ENCODE measurements around the gene TMEM184C. TPM values are rescaled to one million over a fixed set of nuclear protein-coding genes. Genes with fewer than 3 reads are reported as not detected.

The TMEM184C gene
- 10 to 100 TPM; 19.0 to 25.3 (median 21.3) TPM for total RNA-seq
- long read RNA-seq, full-length matches to known transcripts, result 2 of 2 reads
- long read RNA-seq, partial matches to known transcripts, result 0 of 2 reads
- long read RNA-seq, other reads (novel, unspliced or antisense), result 0 of 2 reads

- intact Hi-C loops (cut with DNase I), result no loop called here
- peak; percentile 97 to 99 (median 99) for DNase-seq
- no peaks in the 10 kb centered on the region for H3K9me3 ChIP-seq
- peak within 1 kb of the TSS; percentile 75 to 86 (median 77) for H3K4me3 ChIP-seq
- ATAC-seq, result peak; percentile 99 to 100 (median 100)
- peaks cover 0 to 26% (median 5%) of the 10 kb centered on the region in 4 donors for H3K4me1 ChIP-seq
- H3K27ac ChIP-seq, result peak within 1 kb of the TSS; percentile 51 to 82 (median 66)
- H3K27me3 ChIP-seq, result no peaks in the 10 kb centered on the region
- 0% methylated on average over 23 of the region's 37 CpGs for WGBS (ENCODE audit: insufficient coverage, low coverage, low lambda C conversion rate, missing lambda C conversion rate)
- no peaks in the 10 kb centered on the region for H3K36me3 ChIP-seq
- TF ChIP-seq, protein P1, sequence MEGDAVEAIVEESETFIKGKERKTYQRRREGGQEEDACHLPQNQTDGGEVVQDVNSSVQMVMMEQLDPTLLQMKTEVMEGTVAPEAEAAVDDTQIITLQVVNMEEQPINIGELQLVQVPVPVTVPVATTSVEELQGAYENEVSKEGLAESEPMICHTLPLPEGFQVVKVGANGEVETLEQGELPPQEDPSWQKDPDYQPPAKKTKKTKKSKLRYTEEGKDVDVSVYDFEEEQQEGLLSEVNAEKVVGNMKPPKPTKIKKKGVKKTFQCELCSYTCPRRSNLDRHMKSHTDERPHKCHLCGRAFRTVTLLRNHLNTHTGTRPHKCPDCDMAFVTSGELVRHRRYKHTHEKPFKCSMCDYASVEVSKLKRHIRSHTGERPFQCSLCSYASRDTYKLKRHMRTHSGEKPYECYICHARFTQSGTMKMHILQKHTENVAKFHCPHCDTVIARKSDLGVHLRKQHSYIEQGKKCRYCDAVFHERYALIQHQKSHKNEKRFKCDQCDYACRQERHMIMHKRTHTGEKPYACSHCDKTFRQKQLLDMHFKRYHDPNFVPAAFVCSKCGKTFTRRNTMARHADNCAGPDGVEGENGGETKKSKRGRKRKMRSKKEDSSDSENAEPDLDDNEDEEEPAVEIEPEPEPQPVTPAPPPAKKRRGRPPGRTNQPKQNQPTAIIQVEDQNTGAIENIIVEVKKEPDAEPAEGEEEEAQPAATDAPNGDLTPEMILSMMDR (IDR thresholded peaks at IDR 0.05), result peak in 1 of 4 donors; percentile 7
- peak; percentile 72 for TF ChIP-seq POLR2A (IDR thresholded peaks at IDR 0.05)
Measured at GRCh38 chr4:147617173-147617840, at the start of gene TMEM184C. TSS of gene TMEM184C (plus strand) at chr4:147617397. CDS start at chr4:147617957, 560 bp downstream.

DNA sequence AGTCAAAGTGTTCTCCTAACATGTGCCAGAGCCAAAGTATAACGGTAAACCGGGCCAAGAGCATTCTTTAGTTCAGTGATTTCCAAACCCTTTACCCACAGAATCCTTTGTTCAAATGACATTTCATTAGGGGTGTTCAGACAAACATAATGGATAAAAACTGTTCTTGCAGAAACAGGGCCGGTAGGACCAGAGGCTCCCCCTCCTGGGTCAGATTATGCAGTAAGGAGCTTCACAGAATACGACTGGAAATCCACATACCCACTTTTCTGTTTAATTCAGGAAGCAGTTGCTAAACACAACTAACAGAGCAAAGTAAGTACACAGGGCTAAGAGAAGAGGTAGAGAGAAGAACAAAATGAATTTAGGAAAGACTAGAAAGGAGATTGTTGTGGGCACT lies 46.6 kb upstream of the TMEM184C start:
- H3K36me3 ChIP-seq, result no peaks in the 10 kb centered on the region
- no peak for TF ChIP-seq POLR2A (IDR thresholded peaks at IDR 0.05)
- TF ChIP-seq, protein P1 (IDR thresholded peaks at IDR 0.05), result no peak
- WGBS (ENCODE audit: insufficient coverage, low coverage, low lambda C conversion rate, missing lambda C conversion rate), result 44% methylated on average over 4 of the region's 4 CpGs
- no peaks in the 10 kb centered on the region for H3K4me1 ChIP-seq
- H3K4me3 ChIP-seq, result no peak overlapping the region
- DNase-seq (no peak), ATAC-seq (no peak)
- no peak overlapping the region for H3K27ac ChIP-seq
- H3K27me3 ChIP-seq, result no peaks in the 10 kb centered on the region
- no peaks in the 10 kb centered on the region for H3K9me3 ChIP-seq
- intact Hi-C loops (cut with DNase I), result no loop called here

GRCh38 chr4:147571036-147571770 lies 46.0 kb upstream of the TMEM184C start:
- no peak for TF ChIP-seq POLR2A (IDR thresholded peaks at IDR 0.05)
- TF ChIP-seq, protein P1 (IDR thresholded peaks at IDR 0.05), result no peak
- intact Hi-C loops (cut with DNase I), result no loop called here
- ATAC-seq, result no peak
- DNase-seq, result no peak
- H3K27ac ChIP-seq, result no peak overlapping the region
- 53% methylated on average over 5 of the region's 5 CpGs for WGBS (ENCODE audit: insufficient coverage, low coverage, low lambda C conversion rate, missing lambda C conversion rate)
- no peak overlapping the region for H3K4me3 ChIP-seq
- no peaks in the 10 kb centered on the region for H3K36me3 ChIP-seq
- H3K27me3 ChIP-seq, result no peaks in the 10 kb centered on the region
- H3K4me1 ChIP-seq, result no peaks in the 10 kb centered on the region
- H3K9me3 ChIP-seq, result no peaks in the 10 kb centered on the region

DNA sequence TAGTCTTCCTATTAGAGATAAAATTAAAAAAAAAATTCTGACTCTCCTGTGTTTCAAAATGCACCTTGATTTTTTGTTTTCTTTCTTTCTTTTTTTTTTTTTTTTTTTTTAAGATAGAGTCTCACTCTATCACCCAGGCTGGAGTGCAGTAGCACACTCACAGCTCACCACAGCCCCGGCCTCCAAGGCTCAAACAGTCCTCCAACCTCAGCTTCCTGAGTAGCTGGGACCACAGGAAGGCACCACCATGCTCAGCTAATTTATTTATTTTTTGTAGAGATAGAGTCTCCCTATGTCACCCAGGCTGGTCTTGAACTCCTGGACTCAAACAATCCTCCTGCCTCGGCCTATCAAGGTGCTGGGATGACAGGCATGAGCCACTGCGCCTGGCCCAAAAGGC lies 41.1 kb upstream of the TMEM184C start:
- TF ChIP-seq, protein P1 (IDR thresholded peaks at IDR 0.05), result no peak
- TF ChIP-seq POLR2A (IDR thresholded peaks at IDR 0.05), result no peak
- Histone ChIP-seq H3K27ac (no peak overlapping the region), H3K27me3 (no peaks in the 10 kb centered on the region), H3K4me3 (no peak overlapping the region), H3K36me3 (no peaks in the 10 kb centered on the region), H3K4me1 (no peaks in the 10 kb centered on the region), H3K9me3 (no peaks in the 10 kb centered on the region)
- ATAC-seq, result no peak
- intact Hi-C loops (cut with DNase I), result no loop called here
- 43% methylated on average over 1 of the region's 3 CpGs for WGBS (ENCODE audit: insufficient coverage, low coverage, low lambda C conversion rate, missing lambda C conversion rate)
- no peak for DNase-seq
